Keratinocyte (primary cell): ENCODE measurements around the gene PDCD1LG2. TPM values are rescaled to one million over a fixed set of nuclear protein-coding genes. Genes with fewer than 3 reads are reported as not detected.

Experiments
- DNase-seq: peaks from one replicate; pipeline ENCODE4 v3.0.0-alpha.2; 2011; ENCODE audit warnings: low read depth, missing footprints, low spot score
- FAIRE-seq: peaks from 2 replicates; lab custom pipeline; 2011; peaks lifted over from hg19 to GRCh38; lab: Jason Lieb, UNC
- H2AFZ ChIP-seq: 2 replicates; pipeline ENCODE4 v1.6.0; 2012; ENCODE audit warnings: low read length, control low read depth, inconsistent platforms; ENCODE audit not compliant: control insufficient read depth
- H3K27ac ChIP-seq: 2 replicates; pipeline ENCODE4 v1.5.1; 2011; ENCODE audit warnings: low read length; ENCODE audit not compliant: control insufficient read depth, insufficient read depth
- H3K27me3 ChIP-seq: 3 replicates; pipeline ENCODE4 v1.6.0; 2011; ENCODE audit warnings: low read length; ENCODE audit not compliant: control insufficient read depth, insufficient read depth; ENCODE audit errors: extremely low read depth
- H3K36me3 ChIP-seq, 2 experiments: 2 replicates in 1 of 2; 3 replicates in 1 of 2; pipeline ENCODE4 v1.5.1; 2011; ENCODE audit warnings: low read length in 2 of 2, mild to moderate bottlenecking in 1 of 2; ENCODE audit not compliant: control insufficient read depth in 2 of 2, insufficient read depth in 2 of 2; ENCODE audit errors: extremely low read depth in 1 of 2
- H3K4me1 ChIP-seq: 3 replicates; pipeline ENCODE4 v1.5.1; 2011; ENCODE audit warnings: low read length; ENCODE audit not compliant: control insufficient read depth, insufficient read depth; ENCODE audit errors: extremely low read depth
- H3K4me2 ChIP-seq: 3 replicates; pipeline ENCODE4 v1.6.0; 2011; ENCODE audit warnings: low read depth, low read length; ENCODE audit not compliant: control insufficient read depth, insufficient read depth; ENCODE audit errors: extremely low read depth
- H3K4me3 ChIP-seq, 3 experiments: fragments of 200-600 bp in 1 of 3; sonication (generic) in 1 of 3; 2 replicates in 2 of 3; 3 replicates in 1 of 3; pipeline ENCODE4 v1.5.1; 2011 to 2016; ENCODE audit warnings: low read length in 3 of 3, mild to moderate bottlenecking in 3 of 3, control low read depth in 2 of 3, inconsistent platforms in 1 of 3, low read depth in 1 of 3, mixed read lengths in 1 of 3, mixed run types in 1 of 3, moderate library complexity in 1 of 3; ENCODE audit not compliant: control insufficient read depth in 2 of 3, insufficient read depth in 2 of 3; ENCODE audit errors: extremely low read depth in 1 of 3
- H3K79me2 ChIP-seq: 2 replicates; pipeline ENCODE4 v1.6.0; 2012; ENCODE audit warnings: low read length; ENCODE audit not compliant: control insufficient read depth, insufficient read depth
- H3K9ac ChIP-seq: 3 replicates; pipeline ENCODE4 v1.6.0; 2011; ENCODE audit warnings: low read length; ENCODE audit not compliant: control insufficient read depth, insufficient read depth; ENCODE audit errors: extremely low read depth
- H3K9me1 ChIP-seq: 3 replicates; pipeline ENCODE4 v1.6.0; 2011; ENCODE audit warnings: low read length; ENCODE audit not compliant: control insufficient read depth, insufficient read depth; ENCODE audit errors: extremely low read depth
- H3K9me3 ChIP-seq: 2 replicates; pipeline ENCODE4 v1.5.1; 2012; ENCODE audit warnings: low read depth, low read length; ENCODE audit not compliant: control insufficient read depth
- H4K20me1 ChIP-seq: 3 replicates; pipeline ENCODE4 v1.6.0; 2011; ENCODE audit warnings: low read length; ENCODE audit not compliant: control insufficient read depth, insufficient read depth; ENCODE audit errors: extremely low read depth
- CTCF ChIP-seq, 3 experiments: IDR thresholded peaks in 1 of 3; conservative IDR thresholded peaks in 1 of 3; optimal IDR thresholded peaks in 1 of 3; 2 replicates in 2 of 3; 3 replicates in 1 of 3; pipeline versions ENCODE3 to v1.5.1; 2011; ENCODE audit warnings: low read length in 3 of 3, mild to moderate bottlenecking in 3 of 3, moderate library complexity in 2 of 3, control low read depth in 1 of 3, inconsistent platforms in 1 of 3; ENCODE audit not compliant: insufficient read depth in 2 of 3; ENCODE audit errors: extremely low read depth in 1 of 3
- EZH2 ChIP-seq: IDR thresholded peaks from one replicate; pipeline ENCODE4 v1.6.1; 2012; ENCODE audit warnings: inconsistent platforms, mild to moderate bottlenecking, low read length, moderate library complexity
- dilution Hi-C: fragments of 300-500 bp; cut with MboI; formaldehyde crosslinking; loops from one replicate; pipeline ENCODE4 v1.7.0; 2020; ENCODE audit warnings: low sequenced_read_pairs; ENCODE audit not compliant: extremely low pct_ligation_motif_present
- polyA plus RNA-seq, 5 experiments: library from polyadenylated mRNA; depleted of rRNA in 3 of 5; stranded (reverse) in 3 of 5; stranded (forward) in 1 of 5; unstranded in 1 of 5; fragments of >200 nt; gene quantifications; 1 replicate in 1 of 5; 2 replicates in 3 of 5; 3 replicates in 1 of 5; pipeline versions ENCODE4 v1.2.1 to v1.2.3, GENCODE V29; 2011 to 2012; ENCODE audit warnings: missing spikeins in 2 of 5, low read depth in 1 of 5, low replicate concordance in 1 of 5

The PDCD1LG2 gene
- polyA plus RNA-seq, 1 donor (not counting 4 experiments of a cell fraction or from before 2014, with no cell fraction given), result 20.2 TPM

- H3K9me3 ChIP-seq, result no peaks in the 10 kb centered on the region
- H3K9ac ChIP-seq, result no peak overlapping the region
- H3K36me3 ChIP-seq, result no peaks in the 10 kb centered on the region
- H3K9me1 ChIP-seq, result no peaks in the 10 kb centered on the region
- dilution Hi-C loops, result no loop called here
- DNase-seq (no peak), FAIRE-seq (no peak)
- H3K4me3 ChIP-seq, result no peak overlapping the region
- no peak overlapping the region for H3K4me2 ChIP-seq
- H3K27me3 ChIP-seq, result no peaks in the 10 kb centered on the region
- no peak overlapping the region for H3K27ac ChIP-seq
- no peaks in the 10 kb centered on the region for H3K79me2 ChIP-seq
- TF ChIP-seq CTCF (optimal IDR thresholded peaks at IDR 0.05 in 1 of 3, IDR thresholded peaks at IDR 0.05 in 1 of 3, conservative IDR thresholded peaks at IDR 0.05 in 1 of 3; ENCODE audit: extremely low read depth in 1 of 3, insufficient read depth in 2 of 3, low read length in 3 of 3), result no peak
- no peak for TF ChIP-seq EZH2
- no peaks in the 10 kb centered on the region for H3K4me1 ChIP-seq
- no peak overlapping the region for H2AFZ ChIP-seq
- H4K20me1 ChIP-seq, result no peaks in the 10 kb centered on the region
Observed at GRCh38 chr9:5486988-5487387, 23.3 kb upstream of the PDCD1LG2 start.

GRCh38 chr9:5488221-5489008, 21.9 kb upstream of the PDCD1LG2 start:
- no peak overlapping the region for H3K9ac ChIP-seq
- no peaks in the 10 kb centered on the region for H4K20me1 ChIP-seq
- H3K9me3 ChIP-seq, result no peaks in the 10 kb centered on the region
- no peaks in the 10 kb centered on the region for H3K27me3 ChIP-seq
- no peaks in the 10 kb centered on the region for H3K9me1 ChIP-seq
- H3K79me2 ChIP-seq, result no peaks in the 10 kb centered on the region
- FAIRE-seq, result no peak
- TF ChIP-seq CTCF (optimal IDR thresholded peaks at IDR 0.05 in 1 of 3, IDR thresholded peaks at IDR 0.05 in 1 of 3, conservative IDR thresholded peaks at IDR 0.05 in 1 of 3; ENCODE audit: extremely low read depth in 1 of 3, insufficient read depth in 2 of 3, low read length in 3 of 3), result no peak
- no peak for TF ChIP-seq EZH2
- no peak overlapping the region for H3K4me3 ChIP-seq
- H3K4me1 ChIP-seq, result peaks cover 8% of the 10 kb centered on the region
- H3K36me3 ChIP-seq, result no peaks in the 10 kb centered on the region
- H2AFZ ChIP-seq, result no peak overlapping the region
- no peak overlapping the region for H3K27ac ChIP-seq
- dilution Hi-C loops, result no loop called here
- H3K4me2 ChIP-seq, result no peak overlapping the region
- no peak for DNase-seq
